Brain microvascular endothelial cell (primary cell): Measurements from ENCODE around the gene MEGF11.
"Not testable (repeated sequence)": the region's sequence is repeated elsewhere in the genome, so short reads cannot be mapped to it uniquely, and the experiment has no call there.

Source experiments
- DNase-seq: peaks from one replicate; pipeline ENCODE4 v3.0.0-alpha.2; 2020
- H3K27ac ChIP-seq: fragments of 250-450 bp; sonication (Bioruptor Pico); 2 replicates; pipeline ENCODE4 v1.5.1; 2020; ENCODE audit warnings: mild to moderate bottlenecking, moderate library complexity
- H3K27me3 ChIP-seq: fragments of 250-450 bp; sonication (Bioruptor Pico); replicated peaks from 2 replicates; pipeline ENCODE4 v1.5.1; 2020; ENCODE audit warnings: mild to moderate bottlenecking
- H3K36me3 ChIP-seq: fragments of 250-450 bp; sonication (Bioruptor Pico); replicated peaks from 2 replicates; pipeline ENCODE4 v1.5.1; 2020; ENCODE audit warnings: mild to moderate bottlenecking
- H3K4me3 ChIP-seq: 2 replicates; pipeline ENCODE4 v1.5.1; 2011; ENCODE audit warnings: low read depth, mild to moderate bottlenecking, control low read depth, low read length, moderate library complexity
- CTCF ChIP-seq: IDR thresholded peaks from 2 replicates; pipeline ENCODE4 v1.5.1; 2011; ENCODE audit warnings: low read depth, mild to moderate bottlenecking, moderate library complexity, low read length, control low read depth, inconsistent platforms; ENCODE audit errors: missing control alignments
- in situ Hi-C: cut with HindIII; loops from 2 replicates; pipeline ENCODE4 v1.10.0; 2017; ENCODE audit warnings: low sequenced_read_pairs, low pct_ligation_motif_present

MEGF11 gene

GRCh38 chr15:66008940-66009562 is 244.5 kb downstream of the MEGF11 start:
- TF ChIP-seq CTCF = no peak
- in situ Hi-C loops = no loop called here
- H3K27me3 ChIP-seq = no peaks in the 10 kb centered on the region

GRCh38 chr15:66007663-66008262 is 245.8 kb downstream of the MEGF11 start:
- in situ Hi-C loops = no loop called here
- no peak overlapping the region for H3K4me3 ChIP-seq
- no peak overlapping the region for H3K27ac ChIP-seq
- no peaks in the 10 kb centered on the region for H3K36me3 ChIP-seq
- TF ChIP-seq CTCF = no peak
- H3K27me3 ChIP-seq = no peaks in the 10 kb centered on the region
- DNase-seq = no peak

More at GRCh38 chr15:66008940-66009562, 244.5 kb downstream of the MEGF11 start:
- Histone ChIP-seq H3K27ac (no peak overlapping the region), H3K4me3 (no peak overlapping the region), H3K36me3 (no peaks in the 10 kb centered on the region)
- DNase-seq = no peak

GRCh38 chr15:66006986-66007385 is 246.6 kb downstream of the MEGF11 start:
- DNase-seq = no peak
- no peaks in the 10 kb centered on the region for H3K27me3 ChIP-seq
- no peak overlapping the region for H3K4me3 ChIP-seq
- no peak for TF ChIP-seq CTCF
- no peak overlapping the region for H3K27ac ChIP-seq
- no peaks in the 10 kb centered on the region for H3K36me3 ChIP-seq
- in situ Hi-C loops = no loop called here

GRCh38 chr15:66004618-66005262 is 248.8 kb downstream of the MEGF11 start:
- in situ Hi-C loops = no loop called here
- no peak for TF ChIP-seq CTCF
- Histone ChIP-seq H3K36me3 (no peaks in the 10 kb centered on the region), H3K4me3 (no peak overlapping the region), H3K27me3 (no peaks in the 10 kb centered on the region), H3K27ac (no peak overlapping the region)
- DNase-seq = peak; percentile 26

GRCh38 chr15:66003129-66003528 is 250.4 kb downstream of the MEGF11 start:
- H3K27ac ChIP-seq, H3K36me3 ChIP-seq, H3K27me3 ChIP-seq, in situ Hi-C loops, DNase-seq, H3K4me3 ChIP-seq: not testable (repeated sequence)

- in situ Hi-C loops = no loop called here
- no peak for TF ChIP-seq CTCF
- no peak for DNase-seq
- Histone ChIP-seq H3K36me3 (no peaks in the 10 kb centered on the region), H3K27me3 (no peaks in the 10 kb centered on the region), H3K4me3 (no peak overlapping the region), H3K27ac (no peak overlapping the region)
These were observed 251.7 kb downstream of the MEGF11 start for GRCh38 chr15:66001717-66002426.
